HG03442 (cell line): Measurements from ENCODE around the gene THOC5.
A peak's percentile ranks its signal among the peaks of the same experiment; 100 is the strongest.
"Not testable (repeated sequence)": the region's sequence is repeated elsewhere in the genome, so short reads cannot be mapped to it uniquely, and the experiment has no call there.

Experiments
- ATAC-seq: cut with Tn5 transposase; IDR thresholded peaks from one replicate; pipeline ENCODE4 v1.9.1; 2021; ENCODE audit warnings: mild to moderate bottlenecking, moderate library complexity; ENCODE audit not compliant: unreplicated experiment

THOC5 gene

GRCh38 chr22:29553351-29554224 is at the start of gene THOC5:
TSS of gene THOC5 (minus strand) at chr22:29553757. CDS start at chr22:29549147, 4,610 bp downstream.
- peak; percentile 90 for ATAC-seq

DNA sequence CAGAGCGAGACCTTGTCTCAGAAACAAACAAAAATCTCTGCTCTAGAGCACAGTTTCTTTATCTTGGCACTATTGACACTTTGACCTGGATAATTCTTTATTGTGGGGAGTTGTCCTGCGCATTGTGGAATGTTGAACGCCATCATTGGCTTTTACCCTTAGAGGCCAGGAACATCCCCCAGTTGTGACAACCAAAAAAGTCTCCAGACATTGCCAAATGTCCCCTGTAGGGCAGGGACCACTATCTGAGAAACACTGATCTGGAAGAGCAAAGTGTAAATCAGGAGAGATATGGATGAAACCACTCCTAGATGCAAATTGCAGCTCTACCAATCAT is 45.1 kb upstream of the THOC5 start:
- no peak for ATAC-seq

DNA sequence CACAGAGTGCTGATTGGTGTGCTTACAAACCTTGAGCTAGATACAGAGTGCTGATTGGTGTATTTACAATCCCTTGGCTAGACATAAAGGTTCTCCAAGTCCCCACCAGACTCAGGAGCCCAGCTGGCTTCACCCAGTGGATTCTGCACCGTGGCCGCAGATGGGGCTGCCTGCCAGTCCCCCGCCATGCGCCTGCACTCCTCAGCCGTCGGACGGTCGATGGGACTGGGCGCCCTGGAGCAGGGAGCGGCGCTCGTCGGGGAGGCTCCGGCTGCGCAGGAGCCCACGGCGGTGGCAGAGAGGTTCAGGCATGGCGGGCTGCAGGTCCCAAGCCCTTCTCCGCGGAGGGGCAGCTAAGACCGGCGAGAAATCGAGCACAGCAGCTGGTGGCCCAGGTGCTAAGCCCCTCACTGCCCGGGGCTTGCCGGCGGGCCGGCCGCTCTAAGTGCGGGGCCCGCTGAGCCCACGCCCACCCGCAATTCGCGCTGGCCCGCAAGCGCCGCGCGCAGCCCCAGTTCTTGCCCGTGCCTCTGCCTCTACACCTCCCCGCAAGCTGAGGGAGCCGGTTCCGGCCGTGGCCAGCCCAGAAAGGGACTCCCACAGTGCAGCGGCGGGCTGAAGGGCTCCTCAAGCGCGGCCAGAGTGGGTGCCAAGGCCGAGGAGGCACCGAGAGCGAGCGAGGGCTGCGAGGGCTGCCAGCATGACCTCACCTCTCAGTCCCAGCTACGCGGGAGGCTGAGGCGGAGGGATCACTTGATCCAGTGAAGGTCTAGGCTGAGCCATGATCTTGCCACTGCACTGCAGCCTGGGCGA is 44.5 kb upstream of the THOC5 start:
- ATAC-seq: not testable (repeated sequence)

DNA sequence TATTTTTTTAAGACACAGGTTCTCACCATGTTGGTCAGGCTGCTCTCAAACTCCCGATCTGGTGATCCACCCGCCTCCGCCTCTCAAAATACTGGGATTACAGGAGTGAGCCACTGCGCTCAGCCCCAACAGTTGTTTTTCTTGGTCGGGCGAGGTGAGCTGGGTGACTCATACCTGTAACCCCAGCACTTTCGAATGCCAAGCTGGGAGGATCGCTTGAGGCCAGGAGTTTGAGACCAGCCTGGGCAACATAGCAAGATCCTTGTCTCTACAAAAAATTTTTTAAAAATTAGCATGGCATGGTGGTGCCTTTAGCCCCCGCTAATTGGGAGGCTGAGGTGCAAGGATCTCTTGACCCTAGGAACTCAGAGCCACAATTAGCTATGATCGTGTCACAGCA is 42.9 kb upstream of the THOC5 start:
- ATAC-seq: no peak

GRCh38 chr22:29594447-29594846 is 40.9 kb upstream of the THOC5 start:
- not testable (repeated sequence) for ATAC-seq

- ATAC-seq: no peak
These were observed 40.4 kb upstream of the THOC5 start for GRCh38 chr22:29593923-29594322.

DNA sequence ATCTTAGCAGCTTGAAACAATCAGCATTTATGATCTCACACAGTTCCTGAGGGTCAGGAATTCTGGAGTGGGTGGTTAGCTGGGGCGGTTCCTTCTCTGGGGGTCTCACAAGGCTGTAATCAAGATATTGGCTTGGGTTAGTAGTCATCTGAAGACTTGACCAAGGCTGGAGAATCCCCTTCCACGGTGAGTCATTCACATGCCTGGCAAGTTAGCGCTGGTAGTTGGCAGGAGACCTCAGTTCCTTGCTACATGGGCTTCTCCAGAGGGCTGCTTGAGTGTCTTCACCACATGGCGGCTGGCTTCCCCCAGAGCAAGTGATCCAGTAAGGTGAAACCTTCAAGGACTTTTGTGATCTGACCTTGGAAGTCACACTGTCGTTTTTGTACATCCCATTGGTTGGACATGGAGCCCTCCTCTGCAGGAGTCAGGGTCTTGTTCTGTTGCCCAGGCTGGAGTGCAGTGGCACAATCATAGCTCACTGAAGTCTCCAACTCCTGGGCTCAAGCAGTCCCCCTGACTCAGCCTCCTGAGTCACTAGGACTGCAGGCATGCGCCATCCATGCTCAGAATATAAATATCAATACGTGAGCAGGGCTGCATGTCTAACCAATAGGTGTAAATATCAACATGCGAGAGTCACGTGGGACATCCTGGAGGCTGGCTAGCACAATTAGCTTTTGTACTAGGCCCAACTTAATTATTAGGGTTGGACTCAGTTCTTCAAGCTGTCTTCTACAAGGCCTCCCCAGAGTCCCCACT is 34.6 kb upstream of the THOC5 start:
- ATAC-seq: no peak

GRCh38 chr22:29586193-29586705 is 32.7 kb upstream of the THOC5 start:
- not testable (repeated sequence) for ATAC-seq

- no peak for ATAC-seq
These were observed 31.4 kb upstream of the THOC5 start for GRCh38 chr22:29584975-29585374.

- no peak for ATAC-seq
These were observed 28.2 kb upstream of the THOC5 start for GRCh38 chr22:29581799-29582198.

DNA sequence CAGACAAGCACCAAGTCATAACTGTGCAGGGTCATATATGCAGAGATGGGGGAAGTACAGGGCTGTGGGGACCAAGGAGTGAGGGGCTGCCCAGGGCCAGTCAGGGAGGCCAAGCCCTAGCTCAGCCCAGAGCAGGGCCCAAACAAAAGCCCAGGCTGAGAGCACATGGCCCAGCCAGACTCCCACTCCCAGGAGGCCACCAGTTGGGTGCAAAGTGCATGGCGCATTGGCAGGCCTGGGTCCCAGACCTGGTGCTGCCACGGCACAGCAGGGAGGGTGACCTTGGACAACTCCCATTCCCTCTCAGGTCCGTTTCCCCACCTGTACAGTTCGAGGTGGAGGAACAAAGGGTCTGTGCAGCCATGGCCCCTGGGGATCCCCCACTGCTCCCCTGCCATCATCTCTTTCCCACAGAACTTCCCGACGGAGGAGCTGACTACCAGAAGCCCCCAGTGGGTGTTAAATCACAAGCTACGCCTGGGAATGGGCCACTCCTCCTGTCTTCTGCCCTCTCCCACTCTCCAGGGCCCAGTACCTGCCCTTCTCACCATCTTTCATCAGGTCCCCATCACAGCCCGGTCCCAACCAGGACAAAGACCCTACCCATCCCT is 26.7 kb upstream of the THOC5 start:
- ATAC-seq: no peak

- ATAC-seq: no peak
These were observed 25.1 kb upstream of the THOC5 start for GRCh38 chr22:29578462-29579200.

GRCh38 chr22:29574762-29575450 is 21.3 kb upstream of the THOC5 start:
- no peak for ATAC-seq

GRCh38 chr22:29570912-29571549 is 17.5 kb upstream of the THOC5 start:
- ATAC-seq: no peak

DNA sequence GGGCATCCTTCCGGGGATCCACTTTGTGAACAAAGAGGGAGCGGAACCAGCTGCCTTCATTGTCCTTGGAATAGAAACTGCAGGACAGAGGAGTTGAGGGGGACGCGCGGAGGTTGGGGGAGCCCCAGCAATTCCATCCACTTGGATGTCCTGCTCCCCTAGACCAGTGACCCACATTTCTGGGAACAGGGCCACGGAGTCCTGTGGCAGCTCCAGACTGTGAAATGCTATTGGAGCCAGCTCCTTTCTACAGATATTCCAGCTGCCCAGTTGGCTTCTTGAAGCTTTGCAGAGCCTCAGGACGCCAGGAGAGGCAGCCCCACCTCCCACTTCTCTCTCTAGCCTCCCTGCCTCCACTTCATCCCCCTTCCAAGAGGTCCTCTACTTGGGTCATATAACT is 16.9 kb upstream of the THOC5 start:
- ATAC-seq: no peak

DNA sequence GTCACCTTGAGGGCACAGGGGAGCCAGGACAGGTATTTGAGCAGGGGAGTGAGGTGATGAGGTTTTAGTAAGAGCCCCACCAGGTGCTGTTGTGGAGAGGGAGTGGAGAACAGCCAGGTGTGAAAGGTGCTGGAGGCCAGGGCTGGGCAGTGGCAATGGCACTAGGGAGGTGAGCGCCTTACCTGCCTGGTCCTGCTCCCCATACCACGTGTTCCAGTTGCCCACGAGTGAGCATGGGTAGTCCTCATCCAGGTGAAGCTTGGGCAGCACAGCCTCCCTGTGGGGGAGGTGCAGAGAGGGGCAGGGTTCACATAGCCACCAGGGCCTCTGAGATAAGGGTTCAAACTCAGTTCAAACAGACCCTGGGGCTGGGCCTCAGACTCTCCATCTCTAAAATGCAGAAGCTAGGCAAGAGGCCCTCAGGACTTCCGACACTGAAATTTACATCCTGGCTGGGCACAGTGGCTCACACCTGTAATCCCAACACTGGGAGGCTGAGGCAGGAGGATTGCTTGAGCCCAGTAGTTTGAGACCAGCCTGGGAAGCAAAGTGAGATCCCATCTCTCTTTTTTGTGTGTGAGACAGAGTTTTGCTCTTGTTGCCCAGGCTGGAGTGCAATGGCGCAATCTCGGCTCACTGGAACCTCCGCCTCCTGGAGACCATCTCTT is 15.6 kb upstream of the THOC5 start:
- no peak for ATAC-seq

- no peak for ATAC-seq
These were observed 13.8 kb upstream of the THOC5 start for GRCh38 chr22:29567338-29567737.

DNA sequence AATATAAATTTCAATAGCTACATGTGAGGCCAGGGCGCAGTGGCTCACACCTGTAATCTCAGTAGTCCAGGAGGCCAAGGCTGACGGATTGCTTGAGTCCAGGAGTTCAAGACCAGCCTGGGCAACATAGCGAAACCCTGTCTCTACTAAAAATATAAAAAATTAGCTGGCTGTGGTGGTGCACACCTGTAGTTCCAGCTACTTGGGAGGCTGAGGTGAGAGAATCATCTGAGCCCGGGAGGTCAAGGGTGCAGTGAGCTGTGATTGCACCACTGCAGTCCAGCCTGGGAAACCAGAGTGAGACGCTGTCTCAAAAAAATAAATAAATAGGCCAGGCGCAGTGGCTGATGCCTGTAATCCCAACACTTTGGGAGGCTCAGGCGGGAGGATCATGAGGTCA is 13.0 kb upstream of the THOC5 start:
- ATAC-seq: not testable (repeated sequence)
